ENCODE data around the gene LANCL2. TPM values are rescaled to one million over a fixed set of nuclear protein-coding genes. Genes with fewer than 3 reads are reported as not detected.
A peak's percentile ranks its signal among the peaks of the same experiment; 100 is the strongest.

LANCL2 gene
- total RNA-seq, 2 donors from 2014 or later = 16.2 to 17.8 TPM

- Histone ChIP-seq H3K4me3 (no peak overlapping the region), H3K36me3 (no peaks in the 10 kb centered on the region), H3K27me3 (no peaks in the 10 kb centered on the region), H3K4me1 (no peaks in the 10 kb centered on the region), H3K27ac (no peak overlapping the region), H3K9ac (ENCODE audit: low read depth in 2 of 2, low read length in 2 of 2) (no peak overlapping the region), H3K9me3 (no peaks in the 10 kb centered on the region)
- TF ChIP-seq CTCF (IDR thresholded peaks at IDR 0.05) = no peak
- intact Hi-C loops (cut with DNase I) = no loop called here
- DNase-seq = no peak
Observed at GRCh38 chr7:55472928-55473725, 108.0 kb downstream of the LANCL2 start.

- Histone ChIP-seq H3K27me3 (no peaks in the 10 kb centered on the region), H3K9ac (ENCODE audit: low read depth in 2 of 2, low read length in 2 of 2) (no peak overlapping the region), H3K9me3 (no peaks in the 10 kb centered on the region), H3K36me3 (no peaks in the 10 kb centered on the region), H3K4me1 (no peaks in the 10 kb centered on the region), H3K27ac (no peak overlapping the region), H3K4me3 (no peak overlapping the region)
- intact Hi-C loops (cut with DNase I) = no loop called here
- no peak for TF ChIP-seq CTCF (IDR thresholded peaks at IDR 0.05)
- no peak for DNase-seq
Observed at GRCh38 chr7:55473932-55474331, 108.8 kb downstream of the LANCL2 start.

GRCh38 chr7:55474944-55475854, 110.1 kb downstream of the LANCL2 start:
- Histone ChIP-seq H3K9me3 (no peaks in the 10 kb centered on the region), H3K9ac (ENCODE audit: low read depth in 2 of 2, low read length in 2 of 2) (no peak overlapping the region), H3K36me3 (no peaks in the 10 kb centered on the region), H3K27me3 (no peaks in the 10 kb centered on the region), H3K4me1 (no peaks in the 10 kb centered on the region), H3K27ac (no peak overlapping the region), H3K4me3 (no peak overlapping the region)
- peak; percentile 8 for DNase-seq
- no peak for TF ChIP-seq CTCF (IDR thresholded peaks at IDR 0.05)
- intact Hi-C loops (cut with DNase I) = no loop called here

- no peak for TF ChIP-seq CTCF (IDR thresholded peaks at IDR 0.05)
- H3K27ac ChIP-seq = no peak overlapping the region
- DNase-seq = no peak
- no peaks in the 10 kb centered on the region for H3K4me1 ChIP-seq
- intact Hi-C loops (cut with DNase I) = no loop called here
- H3K27me3 ChIP-seq = no peaks in the 10 kb centered on the region
- no peaks in the 10 kb centered on the region for H3K9me3 ChIP-seq
- peak overlapping the region in 1 of 2 donors; percentile 3 for H3K9ac ChIP-seq (ENCODE audit: low read depth in 2 of 2, low read length in 2 of 2)
- no peaks in the 10 kb centered on the region for H3K36me3 ChIP-seq
- no peak overlapping the region for H3K4me3 ChIP-seq
Observed at GRCh38 chr7:55475855-55476803, 111.0 kb downstream of the LANCL2 start.

Measured in colonic mucosa (tissue), 4 donors.